ENCODE measurements around the gene GNPNAT1.

GNPNAT1 gene

GRCh38 chr14:52801014-52801712 lies 9.8 kb upstream of the GNPNAT1 start:
- TF ChIP-seq CTCF (IDR thresholded peaks at IDR 0.05), result no peak
- no peaks in the 10 kb centered on the region for H3K36me3 ChIP-seq
- no peak overlapping the region for H3K4me3 ChIP-seq (ENCODE audit: low read depth in 1 of 2, low read length in 1 of 2)
- no peaks in the 10 kb centered on the region for H3K4me1 ChIP-seq (ENCODE audit: control insufficient read depth in 1 of 2, insufficient read depth in 1 of 2, low read depth in 1 of 2, low read length in 1 of 2)
- no peaks in the 10 kb centered on the region for H3K9me3 ChIP-seq
- no peaks in the 10 kb centered on the region for H3K27me3 ChIP-seq
- no peak overlapping the region for H3K27ac ChIP-seq

- Histone ChIP-seq H3K9me3 (no peaks in the 10 kb centered on the region), H3K27me3 (no peaks in the 10 kb centered on the region), H3K36me3 (no peaks in the 10 kb centered on the region), H3K4me3 (ENCODE audit: low read depth in 1 of 2, low read length in 1 of 2) (no peak overlapping the region), H3K4me1 (ENCODE audit: control insufficient read depth in 1 of 2, insufficient read depth in 1 of 2, low read depth in 1 of 2, low read length in 1 of 2) (no peaks in the 10 kb centered on the region), H3K27ac (no peak overlapping the region)
- TF ChIP-seq CTCF (IDR thresholded peaks at IDR 0.05), result no peak
Observed at GRCh38 chr14:52798826-52799225, 7.4 kb upstream of the GNPNAT1 start.

GRCh38 chr14:52797653-52798052 lies 6.2 kb upstream of the GNPNAT1 start:
- H3K4me1 ChIP-seq (ENCODE audit: control insufficient read depth in 1 of 2, insufficient read depth in 1 of 2, low read depth in 1 of 2, low read length in 1 of 2), result no peaks in the 10 kb centered on the region
- H3K9me3 ChIP-seq, result no peaks in the 10 kb centered on the region
- no peak overlapping the region for H3K4me3 ChIP-seq (ENCODE audit: low read depth in 1 of 2, low read length in 1 of 2)
- no peak overlapping the region for H3K27ac ChIP-seq
- H3K27me3 ChIP-seq, result no peaks in the 10 kb centered on the region
- no peaks in the 10 kb centered on the region for H3K36me3 ChIP-seq
- no peak for TF ChIP-seq CTCF (IDR thresholded peaks at IDR 0.05)

GRCh38 chr14:52793061-52793460 lies 1.7 kb upstream of the GNPNAT1 start:
- H3K4me1 ChIP-seq (ENCODE audit: control insufficient read depth in 1 of 2, insufficient read depth in 1 of 2, low read depth in 1 of 2, low read length in 1 of 2), result peaks cover 10 to 21% of the 10 kb centered on the region in 2 experiments
- peaks cover 17% of the 10 kb centered on the region for H3K27me3 ChIP-seq
- H3K36me3 ChIP-seq, result no peaks in the 10 kb centered on the region
- H3K4me3 ChIP-seq (ENCODE audit: low read depth in 1 of 2, low read length in 1 of 2), result no peak overlapping the region
- TF ChIP-seq CTCF (IDR thresholded peaks at IDR 0.05), result no peak
- no peaks in the 10 kb centered on the region for H3K9me3 ChIP-seq
- no peak overlapping the region for H3K27ac ChIP-seq

GRCh38 chr14:52792097-52792415 lies 649 bp upstream of the GNPNAT1 start:
- Histone ChIP-seq H3K36me3 (no peaks in the 10 kb centered on the region), H3K9me3 (no peaks in the 10 kb centered on the region), H3K27ac (peak overlapping the region; percentile 54), H3K27me3 (peaks cover 17% of the 10 kb centered on the region), H3K4me3 (ENCODE audit: low read depth in 1 of 2, low read length in 1 of 2) (peak overlapping the region; percentile 34 to 84), H3K4me1 (ENCODE audit: control insufficient read depth in 1 of 2, insufficient read depth in 1 of 2, low read depth in 1 of 2, low read length in 1 of 2) (peaks cover 10 to 21% of the 10 kb centered on the region in 2 experiments)
- TF ChIP-seq CTCF (IDR thresholded peaks at IDR 0.05), result no peak

Measured in neutrophil (primary cell).